Lower leg skin (tissue), 4 donors: ENCODE data around the gene KCNE1. TPM values are rescaled to one million over a fixed set of nuclear protein-coding genes. Genes with fewer than 3 reads are reported as not detected.

Source experiments
- DNase-seq, 2 donors: peaks; one replicate each; pipeline ENCODE4 v3.0.0-alpha.2; 2019; ENCODE audit warnings: low spot score in 2 of 2
- H3K4me3 ChIP-seq: fragments of 200-600 bp; sonication (generic); 2 replicates; pipeline ENCODE4 v1.5.1; 2017; ENCODE audit warnings: mild to moderate bottlenecking, low read depth; ENCODE audit not compliant: poor library complexity, severe bottlenecking
- CTCF ChIP-seq, 3 donors: fragments of 450-650 bp; IDR thresholded peaks; one replicate each; pipeline ENCODE4 v1.5.1; 2016; ENCODE audit warnings: antibody characterized with exemption in 3 of 3, mild to moderate bottlenecking in 3 of 3, moderate library complexity in 2 of 3
- POLR2A ChIP-seq, 2 donors: fragments of 450-650 bp; IDR thresholded peaks; one replicate each; pipeline ENCODE4 v1.6.1; 2016 to 2017; ENCODE audit warnings: antibody characterized with exemption in 2 of 2, mild to moderate bottlenecking in 1 of 2, moderate library complexity in 1 of 2
- WGBS, 2 donors: methylation state at CpG; one replicate each; pipeline ENCODE4 v1.1.5; 2018; 5-methylcytosine and 5-hydroxymethylcytosine counted together
- intact Hi-C: fragments of 100-400 bp; cut with DNase I; formaldehyde crosslinking; loops from one replicate; pipeline ENCODE4 v1.15.0; 2023; ENCODE audit warnings: low total_unique reads
- total RNA-seq, 4 donors: library from RNA; depleted of rRNA; stranded (reverse); fragments of >200 nt; gene quantifications; one replicate each; pipeline ENCODE4 v1.1.0, GENCODE V29; 2016

Gene KCNE1
- total RNA-seq = 1 to 10 TPM in 1 of 4 donors, under 1 TPM in 3; 0.13 to 1.4 (median 0.64) TPM

- intact Hi-C loops = no loop called here
- WGBS, 2 donors = 85 to 90% methylated on average over 14 of the region's 14 CpGs
- no peak for TF ChIP-seq POLR2A (IDR thresholded peaks at IDR 0.05)
- no peak for TF ChIP-seq CTCF (IDR thresholded peaks at IDR 0.05)
- DNase-seq = peak in 1 of 2 donors; percentile 50
- no peak within 1 kb of the TSS for H3K4me3 ChIP-seq
These were observed at the start of gene KCNE1 for GRCh38 chr21:34511787-34512455. TSS of gene KCNE1 (minus strand) at chr21:34512210. CDS start at chr21:34449634, 62,576 bp downstream.

GRCh38 chr21:34561806-34562205, 49.8 kb upstream of the KCNE1 start:
- H3K4me3 ChIP-seq = no peak overlapping the region
- WGBS, 2 donors = 92 to 96% methylated on average over 7 of the region's 7 CpGs
- intact Hi-C loops = no loop called here
- no peak for TF ChIP-seq CTCF (IDR thresholded peaks at IDR 0.05)
- TF ChIP-seq POLR2A (IDR thresholded peaks at IDR 0.05) = no peak
- DNase-seq = no peak

- TF ChIP-seq CTCF (IDR thresholded peaks at IDR 0.05) = no peak
- TF ChIP-seq POLR2A (IDR thresholded peaks at IDR 0.05) = no peak
- intact Hi-C loops = no loop called here
- whole genome bisulfite sequencing, 2 donors = 0 to 14% methylated on average over 1 of the region's 1 CpG
- DNase-seq = no peak
- H3K4me3 ChIP-seq = no peak overlapping the region
These were observed 48.6 kb upstream of the KCNE1 start for GRCh38 chr21:34560609-34561008.

- H3K4me3 ChIP-seq = no peak overlapping the region
- no peak for TF ChIP-seq CTCF (IDR thresholded peaks at IDR 0.05)
- no peak for TF ChIP-seq POLR2A (IDR thresholded peaks at IDR 0.05)
- intact Hi-C loops = no loop called here
- WGBS, 2 donors = 89 to 90% methylated on average over 5 of the region's 5 CpGs
- DNase-seq = no peak
These were observed 48.0 kb upstream of the KCNE1 start for GRCh38 chr21:34560021-34560420.

GRCh38 chr21:34559089-34559631, 47.1 kb upstream of the KCNE1 start:
- intact Hi-C loops = loop anchor here (2.0 kb wide), 1 partner anchor 18 kb away; no protein-coding TSS in a partner anchor
- H3K4me3 ChIP-seq = no peak overlapping the region
- WGBS, 2 donors = 65 to 77% methylated on average over 6 of the region's 6 CpGs
- TF ChIP-seq POLR2A (IDR thresholded peaks at IDR 0.05) (no peak), CTCF (IDR thresholded peaks at IDR 0.05) (no peak)
- no peak for DNase-seq
